Endodermal cell (in vitro differentiated cells): ENCODE data around the gene SCN3B. TPM values are rescaled to one million over a fixed set of nuclear protein-coding genes. Genes with fewer than 3 reads are reported as not detected.
A peak's percentile ranks its signal among the peaks of the same experiment; 100 is the strongest.

Experiments used
- DNase-seq: peaks from one replicate; pipeline ENCODE4 v3.0.0-alpha.2; 2017
- H3K27ac ChIP-seq: 2 replicates; pipeline ENCODE4 v1.5.1; 2013; ENCODE audit warnings: mild to moderate bottlenecking, low read depth, low read length, moderate library complexity
- H3K27me3 ChIP-seq: 2 replicates; pipeline ENCODE4 v1.6.1; 2013; ENCODE audit warnings: mild to moderate bottlenecking, low read length, moderate library complexity; ENCODE audit not compliant: insufficient read depth, control insufficient read depth, poor library complexity, severe bottlenecking
- H3K36me3 ChIP-seq: 2 replicates; pipeline ENCODE4 v1.7.0; 2013; ENCODE audit warnings: mild to moderate bottlenecking, low read length, moderate library complexity; ENCODE audit not compliant: control insufficient read depth, insufficient read depth
- H3K4me1 ChIP-seq: one replicate; pipeline ENCODE4 v1.7.0; 2013; ENCODE audit warnings: low read length; ENCODE audit not compliant: control insufficient read depth, insufficient read depth
- H3K4me3 ChIP-seq: 2 replicates; pipeline ENCODE4 v1.5.1; 2013; ENCODE audit warnings: mild to moderate bottlenecking, low read length, moderate library complexity
- H3K9ac ChIP-seq: 2 replicates; pipeline ENCODE4 v1.6.1; 2013; ENCODE audit warnings: mild to moderate bottlenecking, low read length, moderate library complexity; ENCODE audit not compliant: poor library complexity, severe bottlenecking; ENCODE audit errors: extremely low read depth
- H3K9me3 ChIP-seq: 2 replicates; pipeline ENCODE4 v1.6.1; 2013; ENCODE audit warnings: mild to moderate bottlenecking, low read length, moderate library complexity; ENCODE audit not compliant: control insufficient read depth
- H3K27ac Mint-ChIP-seq: 2 replicates; pipeline ENCODE4 v1.8.0; 2020; ENCODE audit warnings: mixed read lengths
- H3K27me3 Mint-ChIP-seq: 2 replicates; pipeline ENCODE4 v1.8.0; 2021; ENCODE audit warnings: mild to moderate bottlenecking, mixed read lengths; ENCODE audit not compliant: insufficient read depth
- H3K36me3 Mint-ChIP-seq: 2 replicates; pipeline ENCODE4 v1.8.0; 2020; ENCODE audit warnings: low read depth, mixed read lengths
- H3K4me1 Mint-ChIP-seq: 2 replicates; pipeline ENCODE4 v1.8.0; 2020; ENCODE audit warnings: mixed read lengths
- H3K4me3 Mint-ChIP-seq: 2 replicates; pipeline ENCODE4 v1.8.0; 2020; ENCODE audit warnings: mild to moderate bottlenecking, moderate library complexity, mixed read lengths
- H3K9me3 Mint-ChIP-seq: 2 replicates; pipeline ENCODE4 v1.8.0; 2020; ENCODE audit warnings: mild to moderate bottlenecking, mixed read lengths
- CTCF ChIP-seq: fragments of 200-600 bp; sonication (generic); conservative IDR thresholded peaks from 2 replicates; pipeline ENCODE4 v1.5.0; 2021; ENCODE audit warnings: antibody characterized with exemption, mild to moderate bottlenecking
- WGBS, 2 experiments: methylation state at CpG; one replicate each; pipeline versions ENCODE4 v1.1.5 to v1.1.7; 2013; ENCODE audit warnings: missing lambda C conversion rate in 2 of 2, mixed read lengths in 1 of 2; ENCODE audit not compliant: insufficient coverage in 1 of 2, insufficient read length in 1 of 2; 5-methylcytosine and 5-hydroxymethylcytosine counted together
- total RNA-seq, 2 donors: library from RNA; stranded (reverse); fragmentation: NEBNext Ultra II Directional in 1 of 2; extraction: Animal tissue kit (Norgen Biotek cat#: 25700) in 1 of 2; gene quantifications; 2 replicates in 1 of 2; 3 replicates in 1 of 2; pipeline ENCODE4 v1.2.1, GENCODE V29; 2021

SCN3B gene
- total RNA-seq, 2 donors from 2014 or later: 0.51 to 0.90 TPM

GRCh38 chr11:123601136-123601535, 53.3 kb downstream of the SCN3B start:
- TF ChIP-seq CTCF: no peak
- H3K27me3 ChIP-seq: no peaks in the 10 kb centered on the region
- DNase-seq: no peak
- H3K4me1 ChIP-seq: no peaks in the 10 kb centered on the region
- H3K4me3 Mint-ChIP-seq: no peak overlapping the region
- no peak overlapping the region for H3K27ac ChIP-seq
- H3K9ac ChIP-seq: no peak overlapping the region
- no peaks in the 10 kb centered on the region for H3K4me1 Mint-ChIP-seq
- WGBS, 2 experiments: 94% methylated on average over 2 of the region's 4 CpGs
- no peaks in the 10 kb centered on the region for H3K9me3 ChIP-seq
- H3K4me3 ChIP-seq: no peak overlapping the region
- H3K9me3 Mint-ChIP-seq: no peaks in the 10 kb centered on the region
- H3K27ac Mint-ChIP-seq: no peak overlapping the region
- H3K36me3 Mint-ChIP-seq: peaks cover 37% of the 10 kb centered on the region
- peaks cover 93% of the 10 kb centered on the region for H3K36me3 ChIP-seq
- H3K27me3 Mint-ChIP-seq: no peaks in the 10 kb centered on the region

- no peaks in the 10 kb centered on the region for H3K9me3 ChIP-seq
- H3K27me3 ChIP-seq: no peaks in the 10 kb centered on the region
- H3K27ac ChIP-seq: no peak overlapping the region
- WGBS, 2 experiments: 93 to 100% methylated on average over 2 of the region's 2 CpGs
- H3K36me3 Mint-ChIP-seq: peaks cover 35% of the 10 kb centered on the region
- H3K4me1 Mint-ChIP-seq: no peaks in the 10 kb centered on the region
- H3K4me3 ChIP-seq: no peak overlapping the region
- DNase-seq: no peak
- H3K27me3 Mint-ChIP-seq: no peaks in the 10 kb centered on the region
- H3K9me3 Mint-ChIP-seq: no peaks in the 10 kb centered on the region
- peak; percentile 53 for TF ChIP-seq CTCF
- peaks cover 86% of the 10 kb centered on the region for H3K36me3 ChIP-seq
- no peaks in the 10 kb centered on the region for H3K4me1 ChIP-seq
- H3K9ac ChIP-seq: no peak overlapping the region
- H3K4me3 Mint-ChIP-seq: no peak overlapping the region
- H3K27ac Mint-ChIP-seq: no peak overlapping the region
These were observed 56.6 kb downstream of the SCN3B start for GRCh38 chr11:123597859-123598258.

GRCh38 chr11:123594921-123595320, 59.5 kb downstream of the SCN3B start:
- H3K27ac Mint-ChIP-seq: no peak overlapping the region
- WGBS, 2 experiments: 100% methylated on average over 2 to 3 of the region's 4 CpGs
- no peak for DNase-seq
- Histone ChIP-seq H3K27me3 (no peaks in the 10 kb centered on the region), H3K4me3 (no peak overlapping the region), H3K36me3 (peaks cover 85% of the 10 kb centered on the region), H3K27ac (no peak overlapping the region), H3K4me1 (no peaks in the 10 kb centered on the region), H3K9ac (no peak overlapping the region), H3K9me3 (no peaks in the 10 kb centered on the region)
- H3K36me3 Mint-ChIP-seq: peaks cover 35% of the 10 kb centered on the region
- H3K27me3 Mint-ChIP-seq: no peaks in the 10 kb centered on the region
- TF ChIP-seq CTCF: no peak
- H3K4me3 Mint-ChIP-seq: no peak overlapping the region
- H3K4me1 Mint-ChIP-seq: no peaks in the 10 kb centered on the region
- H3K9me3 Mint-ChIP-seq: no peaks in the 10 kb centered on the region
